ENCODE data around the gene NDRG3.

DNA sequence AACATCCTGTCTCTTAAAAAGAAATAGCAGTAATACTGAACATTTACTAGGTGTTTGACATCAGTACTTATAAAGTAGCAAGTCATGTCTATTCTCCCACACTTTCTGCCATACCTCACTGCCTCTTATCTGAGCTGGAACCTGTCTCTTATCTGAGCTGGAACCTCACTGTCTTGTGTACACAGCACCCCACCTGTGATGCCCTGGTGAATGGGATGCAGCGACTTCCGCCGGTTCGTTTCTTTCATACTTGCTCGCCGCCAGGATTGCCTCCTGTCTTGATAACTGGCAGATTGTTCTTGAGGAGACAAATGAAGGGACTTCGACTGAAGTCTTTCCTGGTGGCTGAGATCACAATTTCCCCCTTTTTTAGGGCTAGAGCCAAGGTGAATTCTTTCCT lies 24.8 kb upstream of the NDRG3 start:
- TF ChIP-seq, protein P1, sequence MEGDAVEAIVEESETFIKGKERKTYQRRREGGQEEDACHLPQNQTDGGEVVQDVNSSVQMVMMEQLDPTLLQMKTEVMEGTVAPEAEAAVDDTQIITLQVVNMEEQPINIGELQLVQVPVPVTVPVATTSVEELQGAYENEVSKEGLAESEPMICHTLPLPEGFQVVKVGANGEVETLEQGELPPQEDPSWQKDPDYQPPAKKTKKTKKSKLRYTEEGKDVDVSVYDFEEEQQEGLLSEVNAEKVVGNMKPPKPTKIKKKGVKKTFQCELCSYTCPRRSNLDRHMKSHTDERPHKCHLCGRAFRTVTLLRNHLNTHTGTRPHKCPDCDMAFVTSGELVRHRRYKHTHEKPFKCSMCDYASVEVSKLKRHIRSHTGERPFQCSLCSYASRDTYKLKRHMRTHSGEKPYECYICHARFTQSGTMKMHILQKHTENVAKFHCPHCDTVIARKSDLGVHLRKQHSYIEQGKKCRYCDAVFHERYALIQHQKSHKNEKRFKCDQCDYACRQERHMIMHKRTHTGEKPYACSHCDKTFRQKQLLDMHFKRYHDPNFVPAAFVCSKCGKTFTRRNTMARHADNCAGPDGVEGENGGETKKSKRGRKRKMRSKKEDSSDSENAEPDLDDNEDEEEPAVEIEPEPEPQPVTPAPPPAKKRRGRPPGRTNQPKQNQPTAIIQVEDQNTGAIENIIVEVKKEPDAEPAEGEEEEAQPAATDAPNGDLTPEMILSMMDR (IDR thresholded peaks at IDR 0.05; ENCODE audit: insufficient read depth, low read length), result no peak
- no peak for TF ChIP-seq POLR2AphosphoS5 (IDR thresholded peaks at IDR 0.05; ENCODE audit: low read depth)
- TF ChIP-seq, protein P2, sequence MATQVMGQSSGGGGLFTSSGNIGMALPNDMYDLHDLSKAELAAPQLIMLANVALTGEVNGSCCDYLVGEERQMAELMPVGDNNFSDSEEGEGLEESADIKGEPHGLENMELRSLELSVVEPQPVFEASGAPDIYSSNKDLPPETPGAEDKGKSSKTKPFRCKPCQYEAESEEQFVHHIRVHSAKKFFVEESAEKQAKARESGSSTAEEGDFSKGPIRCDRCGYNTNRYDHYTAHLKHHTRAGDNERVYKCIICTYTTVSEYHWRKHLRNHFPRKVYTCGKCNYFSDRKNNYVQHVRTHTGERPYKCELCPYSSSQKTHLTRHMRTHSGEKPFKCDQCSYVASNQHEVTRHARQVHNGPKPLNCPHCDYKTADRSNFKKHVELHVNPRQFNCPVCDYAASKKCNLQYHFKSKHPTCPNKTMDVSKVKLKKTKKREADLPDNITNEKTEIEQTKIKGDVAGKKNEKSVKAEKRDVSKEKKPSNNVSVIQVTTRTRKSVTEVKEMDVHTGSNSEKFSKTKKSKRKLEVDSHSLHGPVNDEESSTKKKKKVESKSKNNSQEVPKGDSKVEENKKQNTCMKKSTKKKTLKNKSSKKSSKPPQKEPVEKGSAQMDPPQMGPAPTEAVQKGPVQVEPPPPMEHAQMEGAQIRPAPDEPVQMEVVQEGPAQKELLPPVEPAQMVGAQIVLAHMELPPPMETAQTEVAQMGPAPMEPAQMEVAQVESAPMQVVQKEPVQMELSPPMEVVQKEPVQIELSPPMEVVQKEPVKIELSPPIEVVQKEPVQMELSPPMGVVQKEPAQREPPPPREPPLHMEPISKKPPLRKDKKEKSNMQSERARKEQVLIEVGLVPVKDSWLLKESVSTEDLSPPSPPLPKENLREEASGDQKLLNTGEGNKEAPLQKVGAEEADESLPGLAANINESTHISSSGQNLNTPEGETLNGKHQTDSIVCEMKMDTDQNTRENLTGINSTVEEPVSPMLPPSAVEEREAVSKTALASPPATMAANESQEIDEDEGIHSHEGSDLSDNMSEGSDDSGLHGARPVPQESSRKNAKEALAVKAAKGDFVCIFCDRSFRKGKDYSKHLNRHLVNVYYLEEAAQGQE (IDR thresholded peaks at IDR 0.05; ENCODE audit: insufficient replicate concordance, low read depth), result no peak
